WTC11 (cell line): ENCODE data around the gene ITM2C. TPM values are rescaled to one million over a fixed set of nuclear protein-coding genes. Genes with fewer than 3 reads are reported as not detected.

Experiments used
- ATAC-seq: fragments of 200-7000 bp; cut with Tn5 transposase; 2 replicates; pipeline ENCODE4 v1.10.0; 2021; ENCODE audit warnings: mild to moderate bottlenecking, moderate library complexity
- CTCF ChIA-PET: fragments of 300-600 bp; sonication (Branson Sonifier 250); formaldehyde crosslinking; loops from one replicate; lab custom pipeline; 2021; ENCODE audit warnings: antibody characterized with exemption; lab: Charles Lee
- POLR2A ChIA-PET: fragments of 350-600 bp; sonication (Branson Sonifier 250); formaldehyde crosslinking; loops from one replicate; lab custom pipeline; 2021; ENCODE audit warnings: antibody characterized with exemption; lab: Charles Lee
- DNase-seq: peaks from one replicate; pipeline ENCODE4 v3.0.0; 2021; ENCODE audit warnings: low spot score
- H3K27ac Mint-ChIP-seq: 2 replicates; pipeline ENCODE4 v1.8.0; 2021; ENCODE audit warnings: mixed read lengths
- H3K27me3 Mint-ChIP-seq: 2 replicates; pipeline ENCODE4 v1.8.0; 2021; ENCODE audit warnings: low read depth, mild to moderate bottlenecking, moderate library complexity, mixed read lengths
- H3K36me3 Mint-ChIP-seq: 2 replicates; pipeline ENCODE4 v1.8.0; 2021; ENCODE audit warnings: mixed read lengths
- H3K4me1 Mint-ChIP-seq: 2 replicates; pipeline ENCODE4 v1.8.0; 2022; ENCODE audit warnings: mixed read lengths
- H3K4me3 Mint-ChIP-seq: 2 replicates; pipeline ENCODE4 v1.8.0; 2021; ENCODE audit warnings: mild to moderate bottlenecking, moderate library complexity, mixed read lengths
- H3K9me3 Mint-ChIP-seq: 2 replicates; pipeline ENCODE4 v1.8.0; 2021; ENCODE audit warnings: mixed read lengths
- ATF1 ChIP-seq: sonication (generic); formaldehyde crosslinking; IDR thresholded peaks from 2 replicates; pipeline ENCODE4 v1.8.1; 2023; ENCODE audit warnings: mild to moderate bottlenecking, moderate library complexity, missing genetic modification reagents
- GABPB1 ChIP-seq: sonication (generic); formaldehyde crosslinking; IDR thresholded peaks from 2 replicates; pipeline ENCODE4 v1.8.1; 2023; ENCODE audit warnings: mild to moderate bottlenecking, missing genetic modification reagents
- OVOL2 ChIP-seq: fragments of 250-450 bp; sonication (Bioruptor Pico); IDR thresholded peaks from 2 replicates; pipeline ENCODE4 v1.9.0; 2021; ENCODE audit warnings: mild to moderate bottlenecking, borderline replicate concordance
- RELA ChIP-seq: sonication (generic); formaldehyde crosslinking; IDR thresholded peaks from 2 replicates; pipeline ENCODE4 v1.8.1; 2022; ENCODE audit warnings: missing genetic modification reagents, mild to moderate bottlenecking, borderline replicate concordance
- SMAD3 ChIP-seq: sonication (generic); formaldehyde crosslinking; IDR thresholded peaks from 2 replicates; pipeline ENCODE4 v1.8.0; 2022; ENCODE audit warnings: missing genetic modification reagents, mild to moderate bottlenecking, borderline replicate concordance
- SP1 ChIP-seq: sonication (generic); formaldehyde crosslinking; conservative IDR thresholded peaks from 2 replicates; pipeline ENCODE4 v1.8.1; 2022; ENCODE audit warnings: missing genetic modification reagents
- TEAD1 ChIP-seq: sonication (generic); formaldehyde crosslinking; IDR thresholded peaks from 2 replicates; pipeline ENCODE4 v1.8.0; 2022; ENCODE audit warnings: mild to moderate bottlenecking, missing genetic modification reagents
- ZNF121 ChIP-seq: sonication (generic); formaldehyde crosslinking; IDR thresholded peaks from 2 replicates; pipeline ENCODE4 v1.8.0; 2023; ENCODE audit warnings: missing genetic modification reagents
- ZNF423 ChIP-seq: fragments of 250-450 bp; sonication (Bioruptor Pico); IDR thresholded peaks from 2 replicates; pipeline ENCODE4 v2.1.2; 2022; ENCODE audit warnings: mild to moderate bottlenecking, moderate library complexity
- ZNF671 ChIP-seq: fragments of 250-450 bp; sonication (Bioruptor Pico); IDR thresholded peaks from 2 replicates; pipeline ENCODE4 v1.8.0; 2021; ENCODE audit warnings: mild to moderate bottlenecking
- total RNA-seq: library from RNA; stranded (reverse); gene quantifications from 3 replicates; pipeline ENCODE4 v1.2.3, GENCODE V29; 2021
- TF ChIP-seq, protein P1 (sequence below): fragments of 200-600 bp; IDR thresholded peaks from 2 replicates; pipeline ENCODE4 v1.8.0; 2022; ENCODE audit warnings: antibody characterized with exemption
- TF ChIP-seq, protein P2 (sequence below): fragments of 250-450 bp; sonication (Bioruptor Pico); IDR thresholded peaks from 2 replicates; pipeline ENCODE4 v1.9.0; 2021; ENCODE audit warnings: moderate library complexity, mild to moderate bottlenecking, inconsistent platforms, borderline replicate concordance
- TF ChIP-seq, protein P3 (sequence below): fragments of 250-450 bp; sonication (Bioruptor Pico); IDR thresholded peaks from 2 replicates; pipeline ENCODE4 v1.8.0; 2021; ENCODE audit warnings: mild to moderate bottlenecking
- TF ChIP-seq, protein P4 (sequence below): sonication (generic); formaldehyde crosslinking; IDR thresholded peaks from 2 replicates; pipeline ENCODE4 v1.8.0; 2022; ENCODE audit warnings: mild to moderate bottlenecking, missing genetic modification reagents
- TF ChIP-seq, protein P5 (sequence below): sonication (generic); formaldehyde crosslinking; conservative IDR thresholded peaks from 2 replicates; pipeline ENCODE4 v1.8.1; 2023; ENCODE audit warnings: mild to moderate bottlenecking, low read depth, missing genetic modification reagents, moderate library complexity
- TF ChIP-seq, protein P6 (sequence below): sonication (generic); formaldehyde crosslinking; IDR thresholded peaks from 2 replicates; pipeline ENCODE4 v1.8.0; 2022; ENCODE audit warnings: mild to moderate bottlenecking, missing genetic modification reagents
- TF ChIP-seq, protein P7 (sequence below): sonication (generic); formaldehyde crosslinking; IDR thresholded peaks from 2 replicates; pipeline ENCODE4 v1.8.1; 2023; ENCODE audit warnings: mild to moderate bottlenecking, missing genetic modification reagents, borderline replicate concordance
- TF ChIP-seq, protein P8 (sequence below): sonication (generic); formaldehyde crosslinking; IDR thresholded peaks from 2 replicates; pipeline ENCODE4 v1.8.0; 2022; ENCODE audit warnings: missing genetic modification reagents

ITM2C gene
- total RNA-seq, 1 experiment from 2014 or later = 316 TPM

DNA sequence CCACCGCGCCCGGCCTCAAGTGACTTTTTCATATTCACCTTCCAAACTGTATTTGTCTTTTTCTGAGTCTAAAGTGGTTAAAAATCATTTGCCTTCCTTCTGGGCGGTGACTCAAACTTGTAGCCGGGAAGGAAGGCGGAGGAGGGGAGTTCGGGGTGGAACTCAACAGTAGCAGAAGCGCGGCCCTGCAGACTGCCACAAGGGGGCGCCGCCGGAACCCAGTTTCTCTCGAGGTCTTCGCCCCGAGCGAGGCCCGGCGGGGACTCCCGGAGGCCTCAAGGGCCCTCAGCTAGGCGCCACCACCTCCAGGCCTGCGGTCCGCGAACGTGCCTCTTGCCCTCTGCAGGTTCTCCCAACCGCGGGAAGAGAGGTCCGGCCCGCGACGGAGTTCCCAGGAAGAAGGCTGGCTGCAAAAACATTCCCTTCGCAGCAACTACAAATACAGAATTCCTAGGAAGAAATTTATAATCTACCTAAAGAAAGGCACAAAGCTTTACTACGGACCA, 16.8 kb upstream of the ITM2C start (continued):
- TF ChIP-seq, protein P1, sequence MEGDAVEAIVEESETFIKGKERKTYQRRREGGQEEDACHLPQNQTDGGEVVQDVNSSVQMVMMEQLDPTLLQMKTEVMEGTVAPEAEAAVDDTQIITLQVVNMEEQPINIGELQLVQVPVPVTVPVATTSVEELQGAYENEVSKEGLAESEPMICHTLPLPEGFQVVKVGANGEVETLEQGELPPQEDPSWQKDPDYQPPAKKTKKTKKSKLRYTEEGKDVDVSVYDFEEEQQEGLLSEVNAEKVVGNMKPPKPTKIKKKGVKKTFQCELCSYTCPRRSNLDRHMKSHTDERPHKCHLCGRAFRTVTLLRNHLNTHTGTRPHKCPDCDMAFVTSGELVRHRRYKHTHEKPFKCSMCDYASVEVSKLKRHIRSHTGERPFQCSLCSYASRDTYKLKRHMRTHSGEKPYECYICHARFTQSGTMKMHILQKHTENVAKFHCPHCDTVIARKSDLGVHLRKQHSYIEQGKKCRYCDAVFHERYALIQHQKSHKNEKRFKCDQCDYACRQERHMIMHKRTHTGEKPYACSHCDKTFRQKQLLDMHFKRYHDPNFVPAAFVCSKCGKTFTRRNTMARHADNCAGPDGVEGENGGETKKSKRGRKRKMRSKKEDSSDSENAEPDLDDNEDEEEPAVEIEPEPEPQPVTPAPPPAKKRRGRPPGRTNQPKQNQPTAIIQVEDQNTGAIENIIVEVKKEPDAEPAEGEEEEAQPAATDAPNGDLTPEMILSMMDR = peak; percentile 96
- TF ChIP-seq SMAD3 = no peak
- TF ChIP-seq, protein P2, sequence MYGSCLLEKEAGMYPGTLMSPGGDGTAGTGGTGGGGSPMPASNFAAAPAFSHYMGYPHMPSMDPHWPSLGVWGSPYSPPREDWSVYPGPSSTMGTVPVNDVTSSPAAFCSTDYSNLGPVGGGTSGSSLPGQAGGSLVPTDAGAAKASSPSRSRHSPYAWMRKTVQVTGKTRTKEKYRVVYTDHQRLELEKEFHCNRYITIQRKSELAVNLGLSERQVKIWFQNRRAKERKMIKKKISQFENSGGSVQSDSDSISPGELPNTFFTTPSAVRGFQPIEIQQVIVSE (CRISPR knock-in tag) = no peak
- peak; percentile 89 for TF ChIP-seq ZNF423 (CRISPR knock-in tag)
- no peak for TF ChIP-seq OVOL2
- TF ChIP-seq, protein P3, sequence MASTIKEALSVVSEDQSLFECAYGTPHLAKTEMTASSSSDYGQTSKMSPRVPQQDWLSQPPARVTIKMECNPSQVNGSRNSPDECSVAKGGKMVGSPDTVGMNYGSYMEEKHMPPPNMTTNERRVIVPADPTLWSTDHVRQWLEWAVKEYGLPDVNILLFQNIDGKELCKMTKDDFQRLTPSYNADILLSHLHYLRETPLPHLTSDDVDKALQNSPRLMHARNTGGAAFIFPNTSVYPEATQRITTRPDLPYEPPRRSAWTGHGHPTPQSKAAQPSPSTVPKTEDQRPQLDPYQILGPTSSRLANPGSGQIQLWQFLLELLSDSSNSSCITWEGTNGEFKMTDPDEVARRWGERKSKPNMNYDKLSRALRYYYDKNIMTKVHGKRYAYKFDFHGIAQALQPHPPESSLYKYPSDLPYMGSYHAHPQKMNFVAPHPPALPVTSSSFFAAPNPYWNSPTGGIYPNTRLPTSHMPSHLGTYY (CRISPR knock-in tag) = no peak
- no peak for TF ChIP-seq TEAD1 (CRISPR knock-in tag)
- 0 out of 2 replicates have a peak, but pooled peaks have one; percentile 46 for TF ChIP-seq SP1
- TF ChIP-seq, protein P4, sequence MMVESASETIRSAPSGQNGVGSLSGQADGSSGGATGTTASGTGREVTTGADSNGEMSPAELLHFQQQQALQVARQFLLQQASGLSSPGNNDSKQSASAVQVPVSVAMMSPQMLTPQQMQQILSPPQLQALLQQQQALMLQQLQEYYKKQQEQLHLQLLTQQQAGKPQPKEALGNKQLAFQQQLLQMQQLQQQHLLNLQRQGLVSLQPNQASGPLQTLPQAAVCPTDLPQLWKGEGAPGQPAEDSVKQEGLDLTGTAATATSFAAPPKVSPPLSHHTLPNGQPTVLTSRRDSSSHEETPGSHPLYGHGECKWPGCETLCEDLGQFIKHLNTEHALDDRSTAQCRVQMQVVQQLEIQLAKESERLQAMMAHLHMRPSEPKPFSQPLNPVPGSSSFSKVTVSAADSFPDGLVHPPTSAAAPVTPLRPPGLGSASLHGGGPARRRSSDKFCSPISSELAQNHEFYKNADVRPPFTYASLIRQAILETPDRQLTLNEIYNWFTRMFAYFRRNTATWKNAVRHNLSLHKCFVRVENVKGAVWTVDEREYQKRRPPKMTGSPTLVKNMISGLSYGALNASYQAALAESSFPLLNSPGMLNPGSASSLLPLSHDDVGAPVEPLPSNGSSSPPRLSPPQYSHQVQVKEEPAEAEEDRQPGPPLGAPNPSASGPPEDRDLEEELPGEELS = no peak
- TF ChIP-seq, protein P5, sequence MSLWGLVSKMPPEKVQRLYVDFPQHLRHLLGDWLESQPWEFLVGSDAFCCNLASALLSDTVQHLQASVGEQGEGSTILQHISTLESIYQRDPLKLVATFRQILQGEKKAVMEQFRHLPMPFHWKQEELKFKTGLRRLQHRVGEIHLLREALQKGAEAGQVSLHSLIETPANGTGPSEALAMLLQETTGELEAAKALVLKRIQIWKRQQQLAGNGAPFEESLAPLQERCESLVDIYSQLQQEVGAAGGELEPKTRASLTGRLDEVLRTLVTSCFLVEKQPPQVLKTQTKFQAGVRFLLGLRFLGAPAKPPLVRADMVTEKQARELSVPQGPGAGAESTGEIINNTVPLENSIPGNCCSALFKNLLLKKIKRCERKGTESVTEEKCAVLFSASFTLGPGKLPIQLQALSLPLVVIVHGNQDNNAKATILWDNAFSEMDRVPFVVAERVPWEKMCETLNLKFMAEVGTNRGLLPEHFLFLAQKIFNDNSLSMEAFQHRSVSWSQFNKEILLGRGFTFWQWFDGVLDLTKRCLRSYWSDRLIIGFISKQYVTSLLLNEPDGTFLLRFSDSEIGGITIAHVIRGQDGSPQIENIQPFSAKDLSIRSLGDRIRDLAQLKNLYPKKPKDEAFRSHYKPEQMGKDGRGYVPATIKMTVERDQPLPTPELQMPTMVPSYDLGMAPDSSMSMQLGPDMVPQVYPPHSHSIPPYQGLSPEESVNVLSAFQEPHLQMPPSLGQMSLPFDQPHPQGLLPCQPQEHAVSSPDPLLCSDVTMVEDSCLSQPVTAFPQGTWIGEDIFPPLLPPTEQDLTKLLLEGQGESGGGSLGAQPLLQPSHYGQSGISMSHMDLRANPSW (CRISPR knock-in tag) = no peak
- no peak for TF ChIP-seq ATF1 (CRISPR knock-in tag)
- no peak for TF ChIP-seq ZNF671 (CRISPR knock-in tag)
- no peak for TF ChIP-seq GABPB1 (CRISPR knock-in tag)
- TF ChIP-seq ZNF121 (CRISPR knock-in tag) = no peak
- TF ChIP-seq, protein P6, sequence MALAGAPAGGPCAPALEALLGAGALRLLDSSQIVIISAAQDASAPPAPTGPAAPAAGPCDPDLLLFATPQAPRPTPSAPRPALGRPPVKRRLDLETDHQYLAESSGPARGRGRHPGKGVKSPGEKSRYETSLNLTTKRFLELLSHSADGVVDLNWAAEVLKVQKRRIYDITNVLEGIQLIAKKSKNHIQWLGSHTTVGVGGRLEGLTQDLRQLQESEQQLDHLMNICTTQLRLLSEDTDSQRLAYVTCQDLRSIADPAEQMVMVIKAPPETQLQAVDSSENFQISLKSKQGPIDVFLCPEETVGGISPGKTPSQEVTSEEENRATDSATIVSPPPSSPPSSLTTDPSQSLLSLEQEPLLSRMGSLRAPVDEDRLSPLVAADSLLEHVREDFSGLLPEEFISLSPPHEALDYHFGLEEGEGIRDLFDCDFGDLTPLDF (CRISPR knock-in tag) = no peak

DNA sequence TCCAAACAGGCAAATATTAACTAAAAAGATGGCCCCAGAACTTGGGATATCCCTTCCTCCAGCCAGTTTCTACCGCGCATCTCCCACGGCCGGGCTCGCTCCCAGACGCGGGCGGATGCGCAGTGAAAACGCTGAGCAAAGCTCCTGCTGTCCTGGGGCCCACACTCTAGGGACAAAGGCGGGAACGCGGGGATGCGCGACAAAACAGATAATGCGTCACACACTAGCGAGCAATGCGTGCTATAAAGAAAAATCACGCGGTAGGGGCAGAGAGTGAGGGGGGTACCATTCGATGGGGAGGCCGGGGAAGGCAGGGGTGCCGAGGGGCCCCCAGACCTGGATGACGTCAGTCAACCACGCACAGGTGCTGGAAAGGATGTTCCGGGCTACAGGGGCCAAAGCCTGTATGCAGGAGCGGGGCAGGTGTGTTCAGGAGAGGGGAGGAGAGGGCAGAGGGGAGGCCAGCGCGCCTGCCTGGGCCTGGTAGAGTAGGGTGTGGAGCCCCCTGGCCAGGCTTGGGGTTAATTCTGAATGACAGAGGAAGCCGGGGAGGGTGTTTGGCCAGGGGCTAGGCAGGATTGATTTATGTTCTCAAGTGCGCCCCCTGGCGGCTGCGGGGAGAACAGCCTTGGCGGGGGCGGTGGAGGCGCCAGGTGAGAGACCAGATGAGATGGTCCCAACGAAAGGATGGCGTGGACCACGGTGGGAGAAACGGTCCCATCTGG, 14.9 kb upstream of the ITM2C start:
- Mint-ChIP-seq H3K27ac (no peak overlapping the region), H3K4me1 (peaks cover 13% of the 10 kb centered on the region), H3K36me3 (peaks cover 2% of the 10 kb centered on the region; the same call in 1 of the 2 replicates), H3K9me3 (peaks cover 16% of the 10 kb centered on the region), H3K27me3 (peaks cover 22% of the 10 kb centered on the region), H3K4me3 (peak overlapping the region; percentile 12; the same call in 1 of the 2 replicates)
- DNase-seq (peak; percentile 95), ATAC-seq (peak; percentile 89)
- ChIA-PET CTCF (interaction anchor here (0.6 to 5.0 kb wide), 16 partner anchors 11 to 143 kb away, joined by 3 to 40 read pairs (median 5); partner anchors contain the start of gene GPR55), POLR2A (no interaction called here)
- TF ChIP-seq, protein P7, sequence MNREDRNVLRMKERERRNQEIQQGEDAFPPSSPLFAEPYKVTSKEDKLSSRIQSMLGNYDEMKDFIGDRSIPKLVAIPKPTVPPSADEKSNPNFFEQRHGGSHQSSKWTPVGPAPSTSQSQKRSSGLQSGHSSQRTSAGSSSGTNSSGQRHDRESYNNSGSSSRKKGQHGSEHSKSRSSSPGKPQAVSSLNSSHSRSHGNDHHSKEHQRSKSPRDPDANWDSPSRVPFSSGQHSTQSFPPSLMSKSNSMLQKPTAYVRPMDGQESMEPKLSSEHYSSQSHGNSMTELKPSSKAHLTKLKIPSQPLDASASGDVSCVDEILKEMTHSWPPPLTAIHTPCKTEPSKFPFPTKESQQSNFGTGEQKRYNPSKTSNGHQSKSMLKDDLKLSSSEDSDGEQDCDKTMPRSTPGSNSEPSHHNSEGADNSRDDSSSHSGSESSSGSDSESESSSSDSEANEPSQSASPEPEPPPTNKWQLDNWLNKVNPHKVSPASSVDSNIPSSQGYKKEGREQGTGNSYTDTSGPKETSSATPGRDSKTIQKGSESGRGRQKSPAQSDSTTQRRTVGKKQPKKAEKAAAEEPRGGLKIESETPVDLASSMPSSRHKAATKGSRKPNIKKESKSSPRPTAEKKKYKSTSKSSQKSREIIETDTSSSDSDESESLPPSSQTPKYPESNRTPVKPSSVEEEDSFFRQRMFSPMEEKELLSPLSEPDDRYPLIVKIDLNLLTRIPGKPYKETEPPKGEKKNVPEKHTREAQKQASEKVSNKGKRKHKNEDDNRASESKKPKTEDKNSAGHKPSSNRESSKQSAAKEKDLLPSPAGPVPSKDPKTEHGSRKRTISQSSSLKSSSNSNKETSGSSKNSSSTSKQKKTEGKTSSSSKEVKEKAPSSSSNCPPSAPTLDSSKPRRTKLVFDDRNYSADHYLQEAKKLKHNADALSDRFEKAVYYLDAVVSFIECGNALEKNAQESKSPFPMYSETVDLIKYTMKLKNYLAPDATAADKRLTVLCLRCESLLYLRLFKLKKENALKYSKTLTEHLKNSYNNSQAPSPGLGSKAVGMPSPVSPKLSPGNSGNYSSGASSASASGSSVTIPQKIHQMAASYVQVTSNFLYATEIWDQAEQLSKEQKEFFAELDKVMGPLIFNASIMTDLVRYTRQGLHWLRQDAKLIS (CRISPR knock-in tag) = 0 out of 2 replicates have a peak, but pooled peaks have one; percentile 22
- no peak for TF ChIP-seq RELA (CRISPR knock-in tag)
- TF ChIP-seq, protein P8, sequence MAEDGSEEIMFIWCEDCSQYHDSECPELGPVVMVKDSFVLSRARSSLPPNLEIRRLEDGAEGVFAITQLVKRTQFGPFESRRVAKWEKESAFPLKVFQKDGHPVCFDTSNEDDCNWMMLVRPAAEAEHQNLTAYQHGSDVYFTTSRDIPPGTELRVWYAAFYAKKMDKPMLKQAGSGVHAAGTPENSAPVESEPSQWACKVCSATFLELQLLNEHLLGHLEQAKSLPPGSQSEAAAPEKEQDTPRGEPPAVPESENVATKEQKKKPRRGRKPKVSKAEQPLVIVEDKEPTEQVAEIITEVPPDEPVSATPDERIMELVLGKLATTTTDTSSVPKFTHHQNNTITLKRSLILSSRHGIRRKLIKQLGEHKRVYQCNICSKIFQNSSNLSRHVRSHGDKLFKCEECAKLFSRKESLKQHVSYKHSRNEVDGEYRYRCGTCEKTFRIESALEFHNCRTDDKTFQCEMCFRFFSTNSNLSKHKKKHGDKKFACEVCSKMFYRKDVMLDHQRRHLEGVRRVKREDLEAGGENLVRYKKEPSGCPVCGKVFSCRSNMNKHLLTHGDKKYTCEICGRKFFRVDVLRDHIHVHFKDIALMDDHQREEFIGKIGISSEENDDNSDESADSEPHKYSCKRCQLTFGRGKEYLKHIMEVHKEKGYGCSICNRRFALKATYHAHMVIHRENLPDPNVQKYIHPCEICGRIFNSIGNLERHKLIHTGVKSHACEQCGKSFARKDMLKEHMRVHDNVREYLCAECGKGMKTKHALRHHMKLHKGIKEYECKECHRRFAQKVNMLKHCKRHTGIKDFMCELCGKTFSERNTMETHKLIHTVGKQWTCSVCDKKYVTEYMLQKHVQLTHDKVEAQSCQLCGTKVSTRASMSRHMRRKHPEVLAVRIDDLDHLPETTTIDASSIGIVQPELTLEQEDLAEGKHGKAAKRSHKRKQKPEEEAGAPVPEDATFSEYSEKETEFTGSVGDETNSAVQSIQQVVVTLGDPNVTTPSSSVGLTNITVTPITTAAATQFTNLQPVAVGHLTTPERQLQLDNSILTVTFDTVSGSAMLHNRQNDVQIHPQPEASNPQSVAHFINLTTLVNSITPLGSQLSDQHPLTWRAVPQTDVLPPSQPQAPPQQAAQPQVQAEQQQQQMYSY = peak; percentile 90
